Bronchus fibroblast of lung (primary cell): ENCODE measurements around the gene ADAMTS20. TPM values are rescaled to one million over a fixed set of nuclear protein-coding genes. Genes with fewer than 3 reads are reported as not detected.

Source experiments
- total RNA-seq: library from RNA; depleted of rRNA; stranded (reverse); fragments of >200 nt; gene quantifications from 2 replicates; pipeline ENCODE4 v1.2.3, GENCODE V29; 2015

ADAMTS20 gene, protein sequence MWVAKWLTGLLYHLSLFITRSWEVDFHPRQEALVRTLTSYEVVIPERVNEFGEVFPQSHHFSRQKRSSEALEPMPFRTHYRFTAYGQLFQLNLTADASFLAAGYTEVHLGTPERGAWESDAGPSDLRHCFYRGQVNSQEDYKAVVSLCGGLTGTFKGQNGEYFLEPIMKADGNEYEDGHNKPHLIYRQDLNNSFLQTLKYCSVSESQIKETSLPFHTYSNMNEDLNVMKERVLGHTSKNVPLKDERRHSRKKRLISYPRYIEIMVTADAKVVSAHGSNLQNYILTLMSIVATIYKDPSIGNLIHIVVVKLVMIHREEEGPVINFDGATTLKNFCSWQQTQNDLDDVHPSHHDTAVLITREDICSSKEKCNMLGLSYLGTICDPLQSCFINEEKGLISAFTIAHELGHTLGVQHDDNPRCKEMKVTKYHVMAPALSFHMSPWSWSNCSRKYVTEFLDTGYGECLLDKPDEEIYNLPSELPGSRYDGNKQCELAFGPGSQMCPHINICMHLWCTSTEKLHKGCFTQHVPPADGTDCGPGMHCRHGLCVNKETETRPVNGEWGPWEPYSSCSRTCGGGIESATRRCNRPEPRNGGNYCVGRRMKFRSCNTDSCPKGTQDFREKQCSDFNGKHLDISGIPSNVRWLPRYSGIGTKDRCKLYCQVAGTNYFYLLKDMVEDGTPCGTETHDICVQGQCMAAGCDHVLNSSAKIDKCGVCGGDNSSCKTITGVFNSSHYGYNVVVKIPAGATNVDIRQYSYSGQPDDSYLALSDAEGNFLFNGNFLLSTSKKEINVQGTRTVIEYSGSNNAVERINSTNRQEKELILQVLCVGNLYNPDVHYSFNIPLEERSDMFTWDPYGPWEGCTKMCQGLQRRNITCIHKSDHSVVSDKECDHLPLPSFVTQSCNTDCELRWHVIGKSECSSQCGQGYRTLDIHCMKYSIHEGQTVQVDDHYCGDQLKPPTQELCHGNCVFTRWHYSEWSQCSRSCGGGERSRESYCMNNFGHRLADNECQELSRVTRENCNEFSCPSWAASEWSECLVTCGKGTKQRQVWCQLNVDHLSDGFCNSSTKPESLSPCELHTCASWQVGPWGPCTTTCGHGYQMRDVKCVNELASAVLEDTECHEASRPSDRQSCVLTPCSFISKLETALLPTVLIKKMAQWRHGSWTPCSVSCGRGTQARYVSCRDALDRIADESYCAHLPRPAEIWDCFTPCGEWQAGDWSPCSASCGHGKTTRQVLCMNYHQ (N-terminal part only)
- total RNA-seq: not detected in 2 replicates

DNA sequence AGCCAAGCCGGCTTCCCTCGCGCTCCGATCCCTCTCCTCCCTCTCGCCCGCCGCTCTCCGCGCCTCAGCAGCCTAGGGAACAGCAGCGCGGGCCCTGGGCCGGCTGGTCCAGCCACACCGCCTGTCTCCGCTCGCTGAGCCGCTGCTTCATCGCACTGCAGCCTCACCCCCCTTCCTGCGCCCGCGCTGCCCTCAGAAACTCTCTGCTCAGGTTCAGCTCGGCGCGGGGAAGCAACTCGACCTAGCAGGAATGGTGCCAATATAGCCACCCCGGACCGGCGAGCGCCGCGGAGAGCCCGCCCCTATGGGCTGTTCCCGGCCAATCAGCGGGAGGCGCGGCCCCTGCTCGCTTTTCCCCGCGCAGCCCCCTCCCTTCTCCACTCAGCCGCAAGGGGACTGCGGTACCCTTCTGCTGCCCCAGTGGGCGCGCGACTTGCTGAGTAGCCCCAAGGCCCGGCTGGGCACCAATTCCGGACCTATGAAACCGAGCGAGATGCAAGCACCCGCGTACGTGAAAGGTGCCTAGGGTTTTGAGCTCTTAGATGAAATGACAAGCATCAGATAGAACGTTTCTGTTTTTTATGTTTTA lies at the start of gene ADAMTS20:
Gene ADAMTS20 (minus strand): TSS at position 233 of the 589 bp plus-strand sequence. CDS start 282 bp downstream, outside the sequence.

Other genes with a start within 250 kb of the ADAMTS20 start
- gene PUS7L, start 206.6 kb upstream of the ADAMTS20 start, total RNA-seq: 9.7 and 14.3 TPM in 2 replicates
- gene IRAK4, start 206.7 kb upstream of the ADAMTS20 start, total RNA-seq: 14.9 and 21.5 TPM in 2 replicates